ENCODE measurements around the gene CTSD.

The CTSD gene

DNA sequence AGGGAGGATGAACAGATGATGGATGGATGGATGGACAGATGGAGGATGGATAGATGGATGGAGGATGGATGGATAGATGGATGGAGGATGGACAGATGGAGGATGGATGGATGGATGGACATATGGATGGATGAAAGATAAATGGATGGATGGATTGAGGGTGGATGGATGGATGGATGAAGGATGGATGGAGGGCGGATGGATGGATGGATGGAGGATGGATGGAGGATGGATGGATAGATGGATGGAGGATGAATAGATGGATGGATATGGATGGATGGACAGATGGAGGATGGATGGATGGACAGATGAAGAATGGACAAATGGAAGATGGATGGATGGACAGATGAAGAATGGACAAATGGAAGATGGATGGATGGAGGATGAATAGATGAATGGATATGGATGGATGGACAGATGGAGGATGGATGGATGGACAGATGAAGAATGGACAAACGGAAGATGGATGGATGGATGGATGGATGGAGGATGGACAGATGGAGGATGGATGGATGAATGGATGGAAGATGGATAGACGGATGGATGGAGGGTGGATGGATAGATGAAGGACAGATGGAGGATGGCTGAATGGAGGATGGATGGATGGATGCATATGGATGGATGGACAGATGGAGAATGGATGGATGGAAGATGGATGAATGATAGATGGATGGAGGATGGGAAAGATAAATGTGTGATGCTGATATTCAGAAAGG, 20.7 kb downstream of the CTSD start:
- no peak for DNase-seq

DNA sequence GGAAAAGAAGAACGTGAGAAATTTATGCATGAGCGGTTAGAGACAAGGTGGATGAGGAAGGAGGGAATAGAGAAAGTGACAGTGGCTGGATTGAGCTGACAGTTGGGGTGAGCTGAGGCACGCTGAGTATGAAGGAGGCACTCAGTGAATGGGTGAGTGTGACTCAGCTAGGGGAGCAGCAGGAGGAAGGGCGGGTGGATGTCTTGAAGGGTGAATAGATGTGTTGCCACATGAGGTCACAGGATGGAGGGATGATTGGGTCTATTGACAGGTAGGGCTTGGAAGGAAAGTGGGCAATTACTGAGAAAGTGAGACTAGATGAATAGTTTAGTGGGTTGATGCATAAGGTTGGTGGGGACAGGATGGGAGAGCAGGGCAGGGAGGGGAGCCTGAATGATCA, 21.4 kb downstream of the CTSD start:
- no peak for DNase-seq

DNA sequence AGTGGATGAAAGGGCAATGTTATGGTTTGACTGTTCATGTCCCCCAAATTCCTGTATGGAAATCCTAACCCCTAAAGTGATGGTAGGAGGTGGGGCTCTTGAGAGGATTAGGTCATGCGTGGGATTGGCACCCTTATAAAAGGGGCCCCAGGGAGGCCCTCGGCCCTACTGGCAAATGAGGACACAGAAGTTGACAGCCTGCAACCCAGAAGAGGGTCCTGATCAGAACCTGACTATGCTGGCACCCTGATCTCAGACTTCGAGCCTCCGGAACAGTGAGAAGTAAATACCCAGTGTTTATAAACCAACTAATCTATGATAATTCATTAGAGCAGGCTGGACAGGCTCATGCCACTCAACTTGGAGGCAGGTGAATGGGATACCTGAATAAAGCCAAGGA, 22.0 kb downstream of the CTSD start:
- DNase-seq, result no peak

DNA sequence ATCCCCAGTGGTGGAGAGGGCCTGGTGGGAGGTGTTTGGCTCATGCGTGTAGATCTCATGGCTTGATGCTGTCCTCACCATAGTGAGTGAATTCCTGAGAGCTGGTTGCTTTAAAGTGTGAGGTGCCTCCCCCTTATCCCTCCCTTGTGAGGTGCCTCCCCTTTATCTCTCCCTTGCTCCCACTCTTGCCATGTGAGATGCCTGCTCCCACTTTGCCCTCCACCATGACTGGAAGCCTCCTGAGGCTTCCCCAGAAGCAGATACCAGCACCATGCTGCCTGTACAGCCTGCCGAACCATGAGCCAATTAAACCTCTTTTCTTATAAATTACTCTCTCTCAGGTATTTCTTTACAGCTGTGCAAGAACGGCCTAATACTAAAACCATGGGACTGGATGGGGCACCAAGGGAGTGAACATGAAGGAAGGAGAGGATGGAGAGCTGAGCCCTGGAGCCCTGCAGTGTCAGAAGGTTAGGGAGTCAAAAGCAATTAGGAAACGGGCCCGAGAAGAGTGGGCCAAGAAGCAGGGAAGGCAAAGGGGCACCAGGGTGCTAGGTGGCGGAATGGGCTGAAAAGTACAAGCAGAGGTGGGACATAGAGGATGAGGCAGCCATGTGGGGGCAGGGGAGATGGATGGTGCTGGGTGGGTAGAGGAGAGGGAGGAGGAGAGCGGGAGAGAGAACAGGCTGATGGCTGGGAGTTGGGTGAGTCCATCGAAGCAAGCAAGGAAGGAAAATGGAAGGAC, 22.8 kb downstream of the CTSD start:
- no peak for DNase-seq

DNA sequence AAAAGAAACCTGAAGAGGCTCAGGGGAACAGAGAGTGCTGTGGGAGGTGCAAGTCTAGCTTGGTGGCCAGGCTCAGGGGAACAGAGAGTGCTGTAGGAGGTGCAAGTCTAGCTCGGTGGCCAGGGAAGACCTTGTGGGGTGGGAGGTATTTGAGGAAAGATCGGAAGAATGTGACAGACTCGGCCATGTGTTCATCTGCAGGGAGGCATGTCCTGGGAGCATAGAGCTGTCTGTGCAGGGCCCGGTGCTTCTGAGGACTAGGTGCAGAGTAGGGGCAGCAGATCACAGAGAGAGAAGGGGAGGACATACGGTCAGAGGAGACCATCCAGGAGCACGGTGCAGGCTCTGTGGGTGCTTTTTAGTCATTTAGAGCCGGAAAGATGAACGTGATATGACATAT, 24.2 kb downstream of the CTSD start:
- DNase-seq, result no peak

DNA sequence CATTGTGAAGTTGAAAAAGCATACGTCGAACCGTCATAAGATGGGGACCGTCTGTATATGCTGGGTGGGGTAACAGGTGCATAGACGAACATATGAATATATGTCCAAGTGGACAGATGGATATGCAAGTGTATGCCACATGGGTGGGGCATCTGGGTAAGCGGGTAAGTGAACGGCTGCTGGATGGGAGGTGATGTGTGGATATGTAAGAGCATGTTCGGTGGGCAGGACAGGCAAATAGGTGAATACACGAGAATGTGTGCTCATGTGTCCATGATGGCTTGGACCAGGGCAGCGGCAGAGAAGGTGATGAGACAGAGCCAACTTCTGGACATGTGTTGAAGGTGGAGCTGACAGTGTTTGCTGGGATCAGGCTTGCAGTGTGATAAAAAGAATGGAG, 25.3 kb downstream of the CTSD start:
- no peak for DNase-seq

DNA sequence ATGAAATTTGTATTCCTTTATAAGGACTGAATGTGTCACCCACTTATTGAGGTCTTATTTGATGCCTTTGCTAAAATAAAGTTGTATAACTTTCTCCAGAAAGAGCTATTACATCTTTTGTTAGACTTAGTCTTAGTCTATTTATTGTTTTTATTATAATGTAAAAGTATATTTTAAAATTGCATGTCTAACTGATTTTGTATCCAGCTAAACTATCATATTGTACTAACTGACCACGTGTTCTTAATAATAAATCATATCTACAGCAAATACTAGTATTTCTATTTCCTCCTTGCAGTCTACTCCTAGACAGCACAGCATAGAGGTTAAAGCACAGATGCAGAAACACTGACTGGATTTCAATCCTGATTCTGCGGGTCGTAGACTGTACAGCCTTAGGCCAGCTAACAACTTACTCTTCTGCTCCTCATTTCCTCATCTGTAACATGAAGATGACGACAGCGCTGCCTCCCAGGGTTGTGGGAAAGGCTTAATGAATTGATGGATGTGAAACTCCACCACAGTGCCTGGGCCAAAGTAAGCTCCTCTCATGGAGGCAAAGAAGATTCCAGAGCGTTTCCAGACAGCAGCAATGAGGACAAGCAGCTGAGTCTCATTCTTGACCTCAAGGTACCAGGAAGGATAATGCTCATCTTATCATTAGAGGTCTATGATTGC, 26.5 kb downstream of the CTSD start:
- no peak for DNase-seq

DNA sequence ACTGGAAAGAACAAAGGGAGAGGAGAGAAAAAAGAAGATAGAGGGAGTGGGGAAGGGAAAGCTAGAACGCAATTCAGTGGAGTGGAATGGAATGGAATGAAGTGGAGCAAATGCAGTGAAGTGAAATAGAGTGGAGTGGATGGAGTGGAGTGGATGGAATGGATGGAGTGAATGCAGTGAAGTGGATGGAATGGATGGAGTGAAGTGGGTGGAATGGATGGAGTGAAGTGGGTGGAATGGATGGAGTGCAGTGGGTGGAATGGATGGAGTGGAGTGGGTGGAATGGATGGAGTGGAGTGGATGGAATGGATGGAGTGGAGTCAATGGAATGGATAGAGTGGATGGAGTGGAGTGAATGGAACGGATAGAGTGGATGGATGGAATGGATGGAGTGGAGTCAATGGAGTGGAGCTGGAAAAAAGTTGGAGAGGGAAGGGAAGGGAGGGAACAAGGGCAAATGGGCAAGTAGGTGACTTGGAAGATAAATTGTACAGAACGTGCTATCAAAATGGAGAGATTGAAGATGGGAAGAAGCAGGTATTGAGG, 27.2 kb downstream of the CTSD start:
- DNase-seq, result no peak

DNA sequence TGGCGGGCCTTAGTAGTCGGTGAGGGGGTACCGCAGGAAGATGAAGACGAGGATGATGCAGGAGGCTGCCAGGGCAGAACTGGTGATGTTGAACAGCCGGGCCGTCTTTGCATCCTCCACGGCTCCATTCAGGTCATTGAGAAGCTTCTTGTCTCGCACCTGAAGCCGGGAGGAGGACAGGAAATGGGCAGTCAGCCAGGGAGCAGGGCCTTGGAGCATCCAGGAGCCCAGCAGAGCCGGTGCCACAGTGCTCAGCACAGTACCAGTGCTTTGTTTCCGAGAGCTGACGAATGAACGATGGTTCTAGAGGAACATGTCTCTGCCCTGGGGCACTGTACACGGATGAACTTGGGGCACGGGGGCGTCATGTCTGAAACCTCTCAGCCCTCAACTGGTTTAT, 28.5 kb downstream of the CTSD start:
- DNase-seq, result no peak

DNA sequence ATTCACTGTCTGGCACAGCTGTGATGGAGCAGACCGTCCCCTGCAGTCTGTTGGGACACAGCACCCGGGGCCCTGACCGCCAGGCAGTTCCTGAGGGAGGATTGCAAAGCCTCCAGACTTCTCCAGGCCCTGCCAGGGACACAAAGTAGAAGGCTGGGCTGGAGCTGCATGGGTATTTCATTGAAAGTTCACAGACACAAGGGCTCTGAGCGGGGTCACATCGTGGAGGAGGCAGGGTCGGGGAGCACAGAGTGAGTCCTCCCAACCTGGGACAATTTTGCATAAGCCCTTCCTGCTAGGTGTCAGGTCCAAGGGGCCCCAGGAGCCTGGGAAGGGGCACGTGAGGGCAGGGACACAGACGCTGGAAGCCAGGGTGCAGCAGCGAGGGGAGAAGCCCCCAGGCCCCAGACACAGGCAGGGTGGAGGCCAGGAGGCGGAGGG, 29.1 kb downstream of the CTSD start:
- no peak for DNase-seq

DNA sequence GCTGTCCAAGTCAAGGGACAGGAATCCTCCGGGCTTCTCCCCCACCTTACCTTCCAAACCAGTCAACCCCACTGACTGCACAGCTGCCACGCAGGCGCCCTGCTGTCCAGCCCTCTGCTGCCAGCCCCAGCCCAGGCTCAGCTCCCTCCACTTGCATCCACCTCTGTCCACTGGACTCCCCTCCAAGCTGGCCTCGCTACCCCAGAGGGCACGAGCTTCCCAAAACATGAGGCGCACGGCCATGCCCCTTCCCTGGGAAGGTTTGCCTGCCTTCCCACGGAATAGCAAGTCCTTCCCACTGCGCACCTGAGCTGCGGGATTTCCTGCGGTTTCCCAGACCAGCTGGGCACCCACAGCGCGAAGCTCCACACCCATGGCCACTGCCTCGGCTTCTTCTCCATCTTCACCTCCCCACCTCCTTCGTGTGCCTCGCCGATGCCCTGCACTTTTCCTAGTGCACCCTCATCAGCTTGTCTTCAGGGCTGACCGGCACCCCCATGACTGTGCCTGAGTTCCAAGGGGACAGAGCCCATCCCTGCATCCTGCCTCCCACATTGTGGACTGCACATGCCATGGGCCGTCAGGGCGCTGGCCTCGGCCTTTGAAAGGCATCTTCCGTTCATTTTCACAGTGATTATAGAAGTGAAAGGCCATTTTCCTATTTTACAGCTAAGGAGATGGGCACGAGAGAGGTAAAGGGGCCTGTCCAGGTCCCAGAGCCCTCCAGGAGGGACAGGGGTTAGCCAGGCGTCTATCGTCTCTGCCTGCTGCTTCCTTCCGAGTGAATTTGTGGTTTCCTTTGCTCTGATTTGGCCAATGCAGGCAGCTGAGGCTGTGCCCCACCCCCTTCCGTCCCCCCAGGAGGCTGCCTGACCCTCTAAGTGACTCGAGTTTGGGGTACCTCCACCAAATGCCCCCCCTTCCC, 29.7 kb downstream of the CTSD start:
- DNase-seq, result no peak

DNA sequence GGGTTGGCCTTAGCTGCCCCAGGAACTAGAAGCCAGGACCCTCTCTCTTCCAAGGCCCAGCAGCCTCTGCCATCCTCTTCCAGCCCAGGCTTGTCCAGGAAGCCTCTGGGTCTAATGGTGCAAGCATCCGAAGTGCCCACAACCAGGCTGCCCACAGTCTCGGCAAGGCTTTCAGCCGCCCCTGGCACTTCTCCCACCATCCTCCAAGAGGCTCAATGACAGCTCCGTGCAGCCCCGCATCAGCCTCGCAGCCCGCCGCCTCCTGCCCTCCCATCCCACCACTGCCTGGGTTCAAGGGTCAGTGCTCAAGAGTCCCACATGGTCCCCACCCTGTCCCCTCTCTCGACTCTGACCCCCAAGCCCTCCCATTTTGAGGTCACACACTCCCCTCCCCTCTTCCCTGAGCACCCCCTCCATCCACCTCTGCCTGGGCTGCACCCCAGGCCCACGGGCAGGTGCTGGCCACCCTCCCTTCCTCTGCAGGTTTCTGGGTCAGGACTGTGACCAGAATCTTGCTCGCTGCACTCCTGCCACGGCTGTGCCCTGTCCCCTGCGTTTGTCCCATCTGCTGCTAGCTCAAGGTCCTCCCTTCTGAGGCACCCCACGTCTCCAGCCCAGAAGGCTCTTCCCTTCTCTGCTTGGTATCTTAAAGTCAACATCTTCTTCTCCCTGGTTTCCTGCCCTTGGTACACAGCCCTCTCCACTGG, 30.6 kb downstream of the CTSD start:
- DNase-seq, result no peak

DNA sequence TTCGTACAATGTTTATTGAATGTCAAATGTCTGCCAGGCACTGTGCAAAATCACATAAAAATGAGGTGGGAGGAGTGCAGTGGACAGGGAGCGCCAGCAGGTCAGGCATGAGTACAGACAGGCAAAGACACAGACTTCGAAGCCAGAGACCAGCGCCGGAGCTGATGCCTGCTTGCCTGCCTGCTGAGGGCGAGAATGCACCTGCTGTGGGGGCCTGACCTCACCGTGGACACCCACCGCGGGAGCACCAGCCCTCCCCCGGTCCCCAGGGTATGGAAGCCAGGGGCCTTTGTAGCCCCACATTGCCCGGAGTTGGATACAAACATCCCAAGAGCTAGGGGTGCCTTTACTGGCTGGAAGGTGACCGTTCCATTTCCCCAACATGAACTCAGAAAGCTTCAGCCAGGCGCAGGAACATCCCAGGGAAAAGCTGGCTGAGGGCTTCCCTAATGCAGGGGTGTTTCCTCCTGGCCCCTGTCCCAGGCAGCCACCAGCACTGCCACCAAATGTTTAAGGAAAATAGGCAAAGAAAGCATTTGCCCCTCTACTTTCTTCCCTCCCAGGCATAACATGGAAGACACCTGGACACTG, 31.2 kb downstream of the CTSD start:
- DNase-seq, result no peak

DNA sequence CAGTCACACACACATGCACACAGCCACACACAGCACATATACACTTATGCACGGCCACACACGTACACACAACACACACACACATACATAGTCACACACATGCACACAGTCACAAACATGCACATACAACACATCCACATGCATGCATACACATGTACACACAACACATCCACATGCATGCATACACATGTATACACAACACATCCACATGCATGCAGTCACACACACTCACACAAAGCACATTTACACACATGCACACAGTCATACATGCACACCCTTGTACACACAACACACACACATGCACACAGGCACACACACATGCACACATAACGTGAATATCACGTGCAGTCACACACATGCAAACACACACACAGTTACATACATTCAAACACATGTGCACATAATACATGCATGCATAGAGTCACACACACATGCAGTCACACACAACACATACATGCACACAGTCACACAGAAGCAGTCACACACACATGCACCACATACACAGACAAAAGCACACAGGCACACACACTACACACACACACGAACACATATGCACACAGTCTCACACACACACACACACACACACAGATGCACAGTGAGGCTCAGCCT, 32.2 kb downstream of the CTSD start:
- no peak for DNase-seq

DNA sequence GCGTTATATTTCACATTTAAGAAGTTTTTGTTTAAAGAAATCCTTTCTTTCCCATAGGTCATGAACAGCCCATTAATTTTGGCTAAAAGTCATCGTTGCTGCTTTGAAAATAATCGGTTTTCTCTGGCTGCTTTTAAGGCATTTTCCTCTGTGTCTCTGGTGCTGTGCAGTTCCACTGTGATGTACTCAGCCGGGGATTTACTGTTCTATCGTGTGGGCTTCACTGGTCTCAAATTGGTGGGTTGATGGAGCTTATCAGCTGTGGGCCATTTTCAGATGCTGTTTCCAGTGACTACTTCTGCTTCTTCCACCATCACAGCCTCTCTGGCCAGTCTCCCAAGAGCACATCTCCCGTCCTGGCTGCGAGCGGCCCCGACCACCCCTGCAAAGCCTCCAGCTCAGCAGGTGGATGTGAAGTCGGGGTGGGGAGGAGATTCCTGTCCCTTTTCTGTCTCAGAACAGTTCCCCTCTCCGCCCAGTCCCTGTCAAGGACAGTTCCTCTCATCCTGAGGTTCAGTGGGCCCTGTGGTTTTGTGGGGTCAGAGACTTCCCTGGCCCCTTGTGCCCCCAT, 33.6 kb downstream of the CTSD start:
- DNase-seq, result no peak

DNA sequence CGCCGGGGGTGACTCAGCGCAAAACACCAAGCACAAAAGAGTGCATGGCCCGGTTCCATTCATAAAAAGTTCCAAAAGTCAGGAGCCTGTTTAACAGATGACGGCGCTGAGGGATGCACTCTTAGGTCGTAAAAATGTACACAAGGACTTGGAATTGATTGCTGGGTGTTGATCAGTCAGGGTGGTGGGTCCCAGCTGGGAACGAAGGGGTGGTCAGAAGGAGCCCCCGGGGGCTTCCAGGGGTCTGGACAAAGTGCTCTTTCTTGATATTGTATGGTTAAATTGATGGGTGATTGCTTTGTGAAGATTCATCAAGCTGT, 34.1 kb downstream of the CTSD start:
- DNase-seq, result no peak

DNA sequence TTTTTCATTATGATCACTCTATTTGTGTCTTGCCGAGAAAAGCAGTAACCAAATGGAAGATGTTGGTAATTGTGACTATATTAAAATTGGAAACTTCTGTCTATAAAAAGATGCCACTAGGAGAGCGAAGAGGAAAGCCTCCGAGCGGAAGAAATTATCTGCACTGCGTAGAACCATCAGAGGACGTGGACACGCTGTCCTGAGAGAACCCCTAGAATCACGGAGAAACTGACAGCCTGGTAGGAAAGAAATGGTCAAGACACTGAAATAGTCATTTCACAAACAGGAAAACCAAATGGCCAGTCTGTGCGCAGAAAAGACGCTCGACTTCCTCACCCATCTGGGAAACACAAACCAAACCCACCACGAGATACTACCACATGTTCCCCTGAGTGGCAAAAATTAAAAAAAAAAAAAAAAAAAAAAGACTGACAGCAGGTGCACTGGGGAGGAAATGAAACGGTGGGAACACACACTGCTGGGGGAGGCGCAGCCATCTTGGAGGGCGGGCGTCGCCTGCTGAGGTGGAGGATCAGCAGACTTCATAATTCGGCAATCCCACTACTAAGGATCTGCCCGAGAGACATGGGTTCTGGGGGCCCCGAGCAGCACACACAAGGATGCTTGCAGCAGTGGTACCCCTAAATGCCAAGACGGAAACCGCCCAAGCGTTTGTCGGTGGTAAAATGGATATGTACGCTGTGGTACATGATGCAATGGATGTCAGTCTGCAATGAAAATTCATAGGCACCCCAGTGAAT, 34.6 kb downstream of the CTSD start:
- no peak for DNase-seq

DNA sequence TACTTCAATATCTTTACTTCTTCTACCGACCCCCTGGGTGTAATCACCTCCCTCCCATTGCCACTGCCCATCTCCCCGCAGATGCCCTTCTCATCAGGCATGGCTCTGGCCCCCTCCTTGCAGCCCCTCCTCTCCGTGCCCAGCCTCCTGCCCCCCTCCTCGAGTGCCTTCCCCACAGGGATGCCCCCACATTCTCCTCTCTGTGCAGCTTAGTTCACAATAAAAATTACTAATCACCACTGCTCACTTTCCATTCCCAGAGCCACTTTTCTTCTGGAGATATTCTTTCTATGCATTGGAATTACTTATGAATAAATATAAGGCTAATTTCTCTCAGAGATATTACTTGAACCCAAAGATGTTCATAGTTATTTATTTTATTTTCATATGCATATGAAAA, 35.4 kb downstream of the CTSD start:
- DNase-seq, result no peak

DNA sequence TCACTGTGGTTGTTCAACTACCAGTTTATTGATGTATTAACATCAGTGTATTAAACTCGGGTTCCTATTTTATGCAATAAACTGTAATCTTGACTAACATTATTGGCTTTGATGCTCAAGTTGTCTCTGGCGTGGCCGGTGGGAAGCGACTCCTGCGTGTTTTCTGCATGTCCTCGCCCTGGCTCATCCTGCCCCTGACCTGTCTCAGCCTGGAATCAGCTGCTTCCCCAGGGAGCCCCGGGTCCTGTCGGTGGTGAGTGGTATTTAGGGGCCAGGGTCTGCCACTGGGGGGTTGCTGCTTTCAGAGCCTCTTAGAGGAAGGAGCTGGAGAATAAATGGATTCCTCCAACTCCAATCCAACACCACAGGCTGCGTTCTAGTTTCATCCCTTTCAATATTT, 35.9 kb downstream of the CTSD start:
- DNase-seq, result no peak

DNA sequence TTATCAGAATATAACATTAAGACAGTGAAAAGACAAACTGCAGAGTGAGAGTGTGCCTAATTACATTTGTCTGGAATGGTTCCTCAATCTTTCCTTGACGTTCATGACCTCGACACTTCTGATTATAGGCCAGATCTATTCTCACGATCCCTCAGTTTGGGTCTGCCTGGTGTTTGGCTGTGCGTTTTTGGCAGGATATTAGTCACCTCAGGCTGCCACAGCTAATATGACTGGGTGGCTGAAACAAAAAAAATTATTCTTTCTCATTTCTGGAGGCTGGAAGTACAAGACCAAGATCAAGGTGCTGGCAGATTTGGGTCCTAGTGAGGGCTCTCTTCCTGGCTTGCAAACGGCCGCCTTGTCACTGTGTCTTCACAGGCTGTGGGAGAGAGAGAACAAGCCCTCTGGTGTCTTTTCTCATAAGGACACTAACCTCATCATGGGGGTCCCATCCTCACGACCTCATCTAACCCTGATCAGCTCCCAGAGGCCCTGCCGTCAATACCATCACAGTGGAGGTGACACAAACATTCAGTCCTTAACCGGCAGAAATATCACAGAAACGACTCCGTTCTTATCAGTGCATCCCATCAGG, 36.5 kb downstream of the CTSD start:
- no peak for DNase-seq
